ENCODE data around the gene TWF2. TPM values are rescaled to one million over a fixed set of nuclear protein-coding genes. Genes with fewer than 3 reads are reported as not detected.

Gene TWF2
- total and polyA plus RNA-seq, 2 of the 4 experiments (the other 2 are of a cell fraction): 111 to 145 TPM

DNA sequence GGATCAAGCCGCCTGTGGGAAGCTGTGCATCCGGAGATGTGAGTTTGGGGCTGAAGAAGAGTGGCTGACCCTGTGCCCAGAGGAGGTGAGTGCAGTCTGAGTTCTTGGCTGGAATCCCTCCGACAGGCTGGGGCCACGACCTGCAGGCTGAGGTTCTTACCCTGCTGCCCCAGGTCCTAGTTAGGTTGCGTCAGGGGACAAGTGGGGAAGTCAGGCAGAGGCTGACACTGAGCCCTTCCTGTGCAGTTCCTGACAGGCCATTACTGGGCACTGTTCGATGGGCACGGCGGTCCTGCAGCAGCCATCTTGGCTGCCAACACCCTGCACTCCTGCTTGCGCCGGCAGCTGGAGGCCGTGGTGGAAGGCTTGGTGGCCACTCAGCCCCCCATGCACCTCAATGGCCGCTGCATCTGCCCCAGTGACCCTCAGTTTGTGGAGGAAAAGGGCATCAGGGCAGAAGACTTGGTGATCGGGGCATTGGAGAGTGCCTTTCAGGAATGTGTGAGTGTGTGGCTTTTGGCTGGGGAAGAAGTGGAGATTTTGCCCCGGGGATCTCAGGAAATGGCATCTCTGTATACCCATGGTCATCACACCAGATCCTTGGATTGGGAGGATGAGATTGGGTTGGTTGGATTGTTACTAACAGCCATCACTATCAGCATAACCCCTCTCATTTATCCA lies 7.9 kb upstream of the TWF2 start (continued):
- no peak for TF ChIP-seq BHLHE40 (IDR thresholded peaks at IDR 0.05; ENCODE audit: low read depth, low read length)

DNA sequence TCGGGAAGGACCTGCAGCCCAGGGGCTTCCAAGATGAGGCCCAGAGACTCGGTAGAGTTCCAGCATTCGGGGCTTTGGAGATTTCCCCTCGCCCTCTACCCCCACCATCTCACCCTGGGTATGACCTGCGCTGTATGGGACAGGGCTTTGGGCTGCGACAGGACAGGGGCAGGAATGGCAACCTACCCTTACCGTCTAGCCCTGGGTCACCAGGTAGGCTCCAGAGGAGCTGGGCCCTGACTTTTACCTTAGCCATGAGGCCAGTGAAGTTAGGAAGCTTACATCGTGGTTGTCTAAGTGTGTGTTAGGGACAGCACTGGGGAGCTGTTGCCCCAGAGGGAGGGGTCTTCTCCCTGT lies 7.3 kb upstream of the TWF2 start:
- Histone ChIP-seq H3K79me1 (ENCODE audit: low read depth in 1 of 2, low read length in 2 of 2) (peaks cover 9 to 64% of the 10 kb centered on the region in 2 experiments), H2BK5ac (ENCODE audit: low read depth, low read length, poor library complexity, severe bottlenecking) (no peak overlapping the region), H3K9ac (ENCODE audit: low read depth, low read length) (peak overlapping the region; percentile 5), H4K8ac (ENCODE audit: low read depth in 2 of 2, low read length in 2 of 2) (peak overlapping the region; percentile 78 to 95; a peak in 3 of 4 replicates), H3K27me3 (ENCODE audit: control insufficient read depth, insufficient read depth, low read length) (no peaks in the 10 kb centered on the region), H3K14ac (replicated peaks; ENCODE audit: low read depth, low read length) (peak overlapping the region; percentile 79), H4K20me1 (ENCODE audit: insufficient read depth, low read length) (peaks cover 12% of the 10 kb centered on the region; the same call in 1 of the 2 replicates), H3K9me3 (ENCODE audit: control insufficient read depth, insufficient read depth, low read length) (0 out of 2 replicates have a peak, but pooled peaks cover 1% of the 10 kb centered on the region), H3K56ac (ENCODE audit: extremely low read depth, insufficient read depth, low read length) (no peak overlapping the region), H3K4me2 (ENCODE audit: low read depth, low read length) (peak overlapping the region; percentile 84), H4K91ac (ENCODE audit: insufficient read depth, low read depth, low read length) (peak overlapping the region; percentile 71; the same call in 1 of the 2 replicates), H2BK15ac (ENCODE audit: low read depth, low read length) (no peak overlapping the region), H2AK9ac (replicated peaks; ENCODE audit: low read depth, low read length, poor library complexity) (peak overlapping the region; percentile 82), H3K23ac (ENCODE audit: low read depth, low read length) (peak overlapping the region; percentile 64), H3K4me3 (ENCODE audit: insufficient read depth, low read depth, low read length) (peak overlapping the region; percentile 70), H3K4ac (ENCODE audit: low read depth, low read length) (peak overlapping the region; percentile 75), H3K36me3 (ENCODE audit: control insufficient read depth, insufficient read depth, low read length) (peaks cover 26% of the 10 kb centered on the region), H4K5ac (ENCODE audit: low read depth, low read length) (peak overlapping the region; percentile 4), H2AK5ac (ENCODE audit: low read depth, low read length) (peak overlapping the region; percentile 95), H3K27ac (ENCODE audit: insufficient read depth, low read length) (peak overlapping the region; percentile 12; the same call in 1 of the 2 replicates), H2AFZ (replicated peaks; ENCODE audit: low read length, poor library complexity) (peak overlapping the region; percentile 99), H3K9me1 (ENCODE audit: insufficient read depth, low read length) (peaks cover 34% of the 10 kb centered on the region), H2BK120ac (ENCODE audit: low read depth, low read length) (peak overlapping the region; percentile 26; the same call in 1 of the 2 replicates), H2BK20ac (ENCODE audit: low read depth, low read length) (0 out of 2 replicates have a peak overlapping the region, but pooled peaks have one; percentile 30), H3K18ac (ENCODE audit: low read depth, low read length) (no peak overlapping the region; the same call in 1 of the 2 replicates), H3K4me1 (ENCODE audit: control insufficient read depth, insufficient read depth, low read length) (peaks cover 20% of the 10 kb centered on the region)
- in situ Hi-C loops (cut with MboI; ENCODE audit: low sequenced_read_pairs) (no loop called here), intact Hi-C loops (cut with micrococcal nuclease) (no loop called here), dilution Hi-C loops (cut with HindIII; ENCODE audit: low sequenced_read_pairs, unreplicated experiment) (no loop called here)
- POLR2A ChIA-PET (ENCODE audit: unreplicated experiment): interaction anchor here (1.1 kb wide), 1 partner anchor 14 kb away, joined by 3 read pairs; no protein-coding TSS in a partner anchor
- DNase-seq (no peak), ATAC-seq (ENCODE audit: low read depth) (no peak; the same call in none of the 2 replicates)
- WGBS, 2 experiments (ENCODE audit: extremely low coverage in 2 of 2, insufficient read length in 1 of 2): 20% methylated on average over 1 of the region's 8 CpGs; no CpG with 5 or more reads in 1 of the 2 experiments
- CTCF ChIA-PET: interaction anchor here (1.2 kb wide), 1 partner anchor 12 kb away, joined by 3 read pairs; no protein-coding TSS in a partner anchor
- TF ChIP-seq MAFK (IDR thresholded peaks at IDR 0.05; ENCODE audit: low read depth, low read length): no peak
- TF ChIP-seq CHD1 (IDR thresholded peaks at IDR 0.05; ENCODE audit: low read depth, low read length): no peak
- TF ChIP-seq RCOR1 (IDR thresholded peaks at IDR 0.05; ENCODE audit: insufficient replicate concordance, low read length): no peak
- no peak for TF ChIP-seq BHLHE40 (IDR thresholded peaks at IDR 0.05; ENCODE audit: low read depth, low read length)
- TF ChIP-seq NFE2L2 (IDR thresholded peaks at IDR 0.05; ENCODE audit: low read depth, low read length): no peak
- no peak for TF ChIP-seq RAD21 (IDR thresholded peaks at IDR 0.05; ENCODE audit: low read length)
- BruUV-seq (replicated peaks): no TSS peak
